Measurements from ENCODE around the gene MARCHF3.

DNA sequence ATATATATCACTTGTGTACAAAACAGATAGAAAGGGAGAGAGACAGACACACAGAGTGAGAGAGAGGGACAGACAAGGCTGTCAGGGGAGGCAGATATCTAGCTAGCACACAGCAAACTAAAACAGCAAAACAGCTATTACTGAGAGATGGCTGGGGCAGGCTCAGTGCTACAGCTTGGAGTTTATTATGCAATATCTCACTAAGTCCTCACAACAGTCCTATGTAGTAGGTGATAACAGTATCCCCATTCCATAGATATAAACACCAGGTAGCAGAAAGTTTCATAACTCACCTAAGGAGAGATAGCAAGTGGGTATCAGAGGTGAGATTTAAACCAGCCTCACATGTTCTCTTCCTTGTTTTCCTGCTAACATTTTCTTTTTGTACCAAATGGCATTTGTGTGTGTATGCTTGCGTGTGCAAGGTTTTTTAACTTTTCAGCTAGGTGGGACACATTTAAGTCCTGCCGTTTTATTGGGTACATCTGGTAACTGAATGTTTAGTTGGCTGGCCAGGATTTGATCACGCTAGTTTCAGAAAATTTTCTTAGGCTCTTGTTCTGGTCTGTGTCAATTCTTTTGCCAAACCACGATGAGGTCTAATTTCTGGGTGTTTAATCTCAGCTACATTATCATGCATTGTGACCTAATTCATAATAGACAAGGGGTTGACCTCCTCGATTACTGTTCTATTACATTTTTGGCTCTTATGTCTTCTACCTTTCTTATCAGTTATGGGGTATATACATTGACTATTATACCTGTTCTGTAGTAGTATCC lies 148.3 kb downstream of the MARCHF3 start:
- TF ChIP-seq POLR2A (IDR thresholded peaks at IDR 0.05; ENCODE audit: low read depth) (no peak), CTCF (IDR thresholded peaks at IDR 0.05) (no peak)

All from esophagus muscularis mucosa (tissue), 3 donors.